Smooth muscle cell (in vitro differentiated cells): Measurements from ENCODE around the gene HAL. TPM values are rescaled to one million over a fixed set of nuclear protein-coding genes. Genes with fewer than 3 reads are reported as not detected.

Experiments used
- DNase-seq: peaks from one replicate; lab custom pipeline; 2025; ENCODE audit not compliant: unreplicated experiment; lab: John Stamatoyannopoulos, UW
- H2AFZ ChIP-seq: fragments of 200-600 bp; sonication (generic); 2 replicates; pipeline ENCODE4 v1.6.0; 2016; ENCODE audit warnings: antibody characterized with exemption, low read depth, mild to moderate bottlenecking
- H3F3A ChIP-seq: fragments of 200-600 bp; sonication (generic); 2 replicates; pipeline ENCODE4 v1.6.0; 2017; ENCODE audit warnings: antibody characterized with exemption, low read depth
- H3K27ac ChIP-seq: fragments of 200-600 bp; sonication (generic); 2 replicates; pipeline ENCODE4 v1.5.1; 2016; ENCODE audit warnings: low read depth, mild to moderate bottlenecking
- H3K27me3 ChIP-seq: fragments of 200-600 bp; sonication (generic); 2 replicates; pipeline ENCODE4 v1.6.1; 2016; ENCODE audit warnings: low read depth, mild to moderate bottlenecking
- H3K36me3 ChIP-seq: fragments of 200-600 bp; sonication (generic); 2 replicates; pipeline ENCODE4 v1.5.1; 2016; ENCODE audit warnings: low read depth
- H3K4me1 ChIP-seq: fragments of 200-600 bp; sonication (generic); 2 replicates; pipeline ENCODE4 v1.5.1; 2016; ENCODE audit warnings: low read depth
- H3K4me2 ChIP-seq: fragments of 200-600 bp; sonication (generic); 2 replicates; pipeline ENCODE4 v1.6.0; 2016; ENCODE audit warnings: mild to moderate bottlenecking
- H3K4me3 ChIP-seq: fragments of 200-600 bp; sonication (generic); 2 replicates; pipeline ENCODE4 v1.5.1; 2016; ENCODE audit warnings: mild to moderate bottlenecking
- H3K79me2 ChIP-seq: fragments of 200-600 bp; sonication (generic); 2 replicates; pipeline ENCODE4 v1.6.0; 2016; ENCODE audit warnings: low read depth, mild to moderate bottlenecking
- H3K9ac ChIP-seq: fragments of 200-600 bp; sonication (generic); 2 replicates; pipeline ENCODE4 v1.6.0; 2016; ENCODE audit warnings: low read depth
- H3K9me3 ChIP-seq: fragments of 200-600 bp; sonication (generic); replicated peaks from 2 replicates; pipeline ENCODE4 v1.5.1; 2016; ENCODE audit warnings: low read depth
- H4K20me1 ChIP-seq: fragments of 200-600 bp; sonication (generic); 2 replicates; pipeline ENCODE4 v1.6.0; 2016; ENCODE audit warnings: low read depth
- CTCF ChIP-seq: fragments of 200-600 bp; sonication (generic); IDR thresholded peaks from 2 replicates; pipeline ENCODE4 v1.5.1; 2017; ENCODE audit warnings: borderline replicate concordance, mild to moderate bottlenecking, antibody characterized with exemption; ENCODE audit not compliant: insufficient read depth, poor library complexity, severe bottlenecking
- WGBS: methylation state at CpG from one replicate; pipeline ENCODE4 v1.1.7; 2016; ENCODE audit warnings: low lambda C conversion rate; 5-methylcytosine and 5-hydroxymethylcytosine counted together
- polyA plus RNA-seq: library from polyadenylated mRNA; unstranded; fragments of >200 nt; fragmentation: Nextera tagmentation; extraction: Ambion mirVana; gene quantifications from 2 replicates; pipeline ENCODE4 v1.2.1, GENCODE V29; 2016
- total RNA-seq: library from RNA; depleted of rRNA; stranded (reverse); fragments of >200 nt; gene quantifications from 2 replicates; pipeline ENCODE4 v1.2.3, GENCODE V29; 2014

HAL gene
- 0.31 and 0.81 TPM in 2 replicates for total RNA-seq
- polyA plus RNA-seq, result not detected in 2 replicates

GRCh38 chr12:95996034-95996658 is at the start of gene HAL:
Gene HAL (minus strand): TSS chr12:95996344. CDS start chr12:95995910, 434 bp downstream.
- no peak within 1 kb of the TSS for H2AFZ ChIP-seq
- H3K27me3 ChIP-seq, result no peaks in the 10 kb centered on the region
- H3K79me2 ChIP-seq, result no peaks in the 10 kb centered on the region
- no peak within 1 kb of the TSS for H3K9ac ChIP-seq
- no peaks in the 10 kb centered on the region for H4K20me1 ChIP-seq
- no peaks in the 10 kb centered on the region for H3K9me3 ChIP-seq
- no peak for DNase-seq
- no peak within 1 kb of the TSS for H3K27ac ChIP-seq
- H3F3A ChIP-seq, result no peaks in the 10 kb centered on the region
- no peak for TF ChIP-seq CTCF
- H3K4me3 ChIP-seq, result no peak within 1 kb of the TSS
- no peaks in the 10 kb centered on the region for H3K36me3 ChIP-seq
- no peak within 1 kb of the TSS for H3K4me2 ChIP-seq
- H3K4me1 ChIP-seq, result no peaks in the 10 kb centered on the region
- WGBS, result 58% methylated on average over 7 of the region's 7 CpGs

GRCh38 chr12:96045566-96045965 is 49.4 kb upstream of the HAL start:
- Histone ChIP-seq H3K4me2 (no peak overlapping the region), H3K9ac (no peak overlapping the region), H3F3A (no peaks in the 10 kb centered on the region), H3K79me2 (no peaks in the 10 kb centered on the region), H3K4me3 (no peak overlapping the region), H3K27ac (no peak overlapping the region), H3K9me3 (no peaks in the 10 kb centered on the region), H4K20me1 (no peaks in the 10 kb centered on the region), H2AFZ (no peak overlapping the region), H3K27me3 (no peaks in the 10 kb centered on the region), H3K4me1 (no peaks in the 10 kb centered on the region), H3K36me3 (no peaks in the 10 kb centered on the region)
- 87% methylated on average over 7 of the region's 7 CpGs for WGBS
- no peak for TF ChIP-seq CTCF
- no peak for DNase-seq

GRCh38 chr12:96044943-96045290 is 48.8 kb upstream of the HAL start:
- Histone ChIP-seq H3K9ac (no peak overlapping the region), H3K9me3 (no peaks in the 10 kb centered on the region), H3K4me3 (no peak overlapping the region), H4K20me1 (no peaks in the 10 kb centered on the region), H3K79me2 (no peaks in the 10 kb centered on the region), H3K4me2 (no peak overlapping the region), H3K27ac (no peak overlapping the region), H3K36me3 (no peaks in the 10 kb centered on the region), H3K27me3 (no peaks in the 10 kb centered on the region), H3F3A (no peaks in the 10 kb centered on the region), H3K4me1 (no peaks in the 10 kb centered on the region), H2AFZ (no peak overlapping the region)
- no peak for DNase-seq
- WGBS, result 96% methylated on average over 2 of the region's 2 CpGs
- TF ChIP-seq CTCF, result no peak
